ENCODE data around the gene APOD. TPM values are rescaled to one million over a fixed set of nuclear protein-coding genes. Genes with fewer than 3 reads are reported as not detected.

APOD gene
- total and polyA plus RNA-seq, 2 donors from 2014 or later = 12.9 to 24.4 TPM

- DNase-seq = no peak
- Histone ChIP-seq H3K9me3 (ENCODE audit: control insufficient read depth in 2 of 3, insufficient read depth in 1 of 3, low read length in 3 of 3) (no peaks in the 10 kb centered on the region), H3K27ac (ENCODE audit: low read depth in 2 of 2, low read length in 2 of 2) (no peak overlapping the region), H3K4me3 (ENCODE audit: low read length in 3 of 3) (no peak overlapping the region), H3K36me3 (ENCODE audit: control insufficient read depth in 2 of 3, insufficient read depth in 3 of 3, low read length in 3 of 3) (no peaks in the 10 kb centered on the region), H3K27me3 (ENCODE audit: control insufficient read depth, insufficient read depth, low read length) (no peaks in the 10 kb centered on the region), H3K9ac (ENCODE audit: low read length in 3 of 3) (no peak overlapping the region), H3K4me1 (ENCODE audit: control insufficient read depth in 2 of 3, insufficient read depth in 2 of 3, low read depth in 1 of 3, low read length in 3 of 3) (peaks cover 0 to 7% (median 0%) of the 10 kb centered on the region in 3 donors)
- no peak for TF ChIP-seq CTCF (IDR thresholded peaks at IDR 0.05; ENCODE audit: borderline replicate concordance, extremely low read depth, insufficient read depth)
- FAIRE-seq = no peak
- intact Hi-C loops (cut with DNase I) = no loop called here
Measured at GRCh38 chr3:195559723-195560409, 23.9 kb downstream of the APOD start.

- Histone ChIP-seq H3K4me3 (ENCODE audit: low read length in 3 of 3) (no peak overlapping the region), H3K27ac (ENCODE audit: low read depth in 2 of 2, low read length in 2 of 2) (no peak overlapping the region), H3K9ac (ENCODE audit: low read length in 3 of 3) (no peak overlapping the region), H3K9me3 (ENCODE audit: control insufficient read depth in 2 of 3, insufficient read depth in 1 of 3, low read length in 3 of 3) (no peaks in the 10 kb centered on the region), H3K4me1 (ENCODE audit: control insufficient read depth in 2 of 3, insufficient read depth in 2 of 3, low read depth in 1 of 3, low read length in 3 of 3) (peaks cover 0 to 7% (median 0%) of the 10 kb centered on the region in 3 donors), H3K36me3 (ENCODE audit: control insufficient read depth in 2 of 3, insufficient read depth in 3 of 3, low read length in 3 of 3) (no peaks in the 10 kb centered on the region), H3K27me3 (ENCODE audit: control insufficient read depth, insufficient read depth, low read length) (no peaks in the 10 kb centered on the region)
- intact Hi-C loops (cut with DNase I) = no loop called here
- TF ChIP-seq CTCF (IDR thresholded peaks at IDR 0.05; ENCODE audit: borderline replicate concordance, extremely low read depth, insufficient read depth) = peak; percentile 56
- FAIRE-seq (no peak), DNase-seq (peak in 4 of 5 donors; percentile 43 to 81 (median 60))
Measured at GRCh38 chr3:195558602-195559001, 25.1 kb downstream of the APOD start.

- Histone ChIP-seq H3K9me3 (ENCODE audit: control insufficient read depth in 2 of 3, insufficient read depth in 1 of 3, low read length in 3 of 3) (no peaks in the 10 kb centered on the region), H3K27me3 (ENCODE audit: control insufficient read depth, insufficient read depth, low read length) (no peaks in the 10 kb centered on the region), H3K4me1 (ENCODE audit: control insufficient read depth in 2 of 3, insufficient read depth in 2 of 3, low read depth in 1 of 3, low read length in 3 of 3) (peaks cover 0 to 7% (median 0%) of the 10 kb centered on the region in 3 donors), H3K27ac (ENCODE audit: low read depth in 2 of 2, low read length in 2 of 2) (no peak overlapping the region), H3K36me3 (ENCODE audit: control insufficient read depth in 2 of 3, insufficient read depth in 3 of 3, low read length in 3 of 3) (no peaks in the 10 kb centered on the region), H3K4me3 (ENCODE audit: low read length in 3 of 3) (no peak overlapping the region), H3K9ac (ENCODE audit: low read length in 3 of 3) (no peak overlapping the region)
- TF ChIP-seq CTCF (IDR thresholded peaks at IDR 0.05; ENCODE audit: borderline replicate concordance, extremely low read depth, insufficient read depth) = no peak
- peak in 1 of 5 donors; percentile 45 for DNase-seq
- intact Hi-C loops (cut with DNase I) = no loop called here
- FAIRE-seq = no peak
Measured at GRCh38 chr3:195557322-195557721, 26.4 kb downstream of the APOD start.

Data from kidney (tissue), 14 donors.